22Rv1 (cell line): ENCODE results near the gene ARHGAP6.

Experiments used
- H3K27ac ChIP-seq: fragments of 450-650 bp; 2 replicates; pipeline ENCODE4 v1.5.1; 2017
- CTCF ChIP-seq: fragments of 450-650 bp; IDR thresholded peaks from 2 replicates; pipeline ENCODE4 v1.5.1; 2017; ENCODE audit warnings: mild to moderate bottlenecking
- ZFX ChIP-seq: fragments of 450-650 bp; IDR thresholded peaks from 2 replicates; pipeline ENCODE4 v1.6.1; 2017; ENCODE audit warnings: antibody characterized with exemption, borderline replicate concordance

ARHGAP6 gene

GRCh38 chrX:11185861-11186260, 479.9 kb downstream of the ARHGAP6 start:
- TF ChIP-seq ZFX (no peak), CTCF (no peak)
- H3K27ac ChIP-seq = no peak overlapping the region

GRCh38 chrX:11180571-11180970, 485.1 kb downstream of the ARHGAP6 start:
- TF ChIP-seq ZFX = no peak
- no peak for TF ChIP-seq CTCF
- no peak overlapping the region for H3K27ac ChIP-seq

GRCh38 chrX:11172415-11172814, 493.3 kb downstream of the ARHGAP6 start:
- H3K27ac ChIP-seq = no peak overlapping the region
- TF ChIP-seq CTCF = no peak
- TF ChIP-seq ZFX = no peak

- no peak overlapping the region for H3K27ac ChIP-seq
- TF ChIP-seq CTCF = no peak
- no peak for TF ChIP-seq ZFX
Observed at GRCh38 chrX:11171956-11172355, 493.8 kb downstream of the ARHGAP6 start.

GRCh38 chrX:11164433-11164832, 501.3 kb downstream of the ARHGAP6 start:
- TF ChIP-seq ZFX (no peak), CTCF (no peak)
- H3K27ac ChIP-seq = no peak overlapping the region

- no peak overlapping the region for H3K27ac ChIP-seq
- TF ChIP-seq ZFX (no peak), CTCF (no peak)
Observed at GRCh38 chrX:11159149-11159548, 506.6 kb downstream of the ARHGAP6 start.

- H3K27ac ChIP-seq = no peak overlapping the region
- TF ChIP-seq ZFX = no peak
- no peak for TF ChIP-seq CTCF
Observed at GRCh38 chrX:11151799-11152559, 513.7 kb downstream of the ARHGAP6 start.
